HepG2 (cell line): Measurements from ENCODE around the gene IDUA. TPM values are rescaled to one million over a fixed set of nuclear protein-coding genes. Genes with fewer than 3 reads are reported as not detected.

Source experiments
- ATRX ChIP-seq: sonication (generic); formaldehyde crosslinking; IDR thresholded peaks from 2 replicates; pipeline ENCODE4 v1.4.0; 2020; ENCODE audit warnings: missing genetic modification reagents, borderline replicate concordance
- FOSL1 ChIP-seq: sonication (generic); formaldehyde crosslinking; IDR thresholded peaks from 2 replicates; pipeline ENCODE4 v1.9.0; 2021; ENCODE audit warnings: missing genetic modification reagents, borderline replicate concordance
- GABPB1 ChIP-seq: IDR thresholded peaks from 2 replicates; pipeline ENCODE4 v1.6.1; 2016; ENCODE audit warnings: mild to moderate bottlenecking, missing genetic modification reagents, moderate library complexity, missing compliant biosample characterization
- MEIS2 ChIP-seq: sonication (generic); formaldehyde crosslinking; IDR thresholded peaks from 2 replicates; pipeline ENCODE4 v1.9.0; 2021; ENCODE audit warnings: mild to moderate bottlenecking, missing genetic modification reagents
- NFIB ChIP-seq: sonication (generic); formaldehyde crosslinking; IDR thresholded peaks from 2 replicates; pipeline ENCODE4 v1.9.0; 2021; ENCODE audit warnings: missing genetic modification reagents, mild to moderate bottlenecking, borderline replicate concordance
- NPAS2 ChIP-seq: sonication (generic); formaldehyde crosslinking; IDR thresholded peaks from 2 replicates; pipeline ENCODE4 v1.8.0; 2022; ENCODE audit warnings: mild to moderate bottlenecking, missing genetic modification reagents, borderline replicate concordance
- SOX13 ChIP-seq, 3 experiments: fragments of 450-650 bp in 1 of 3; sonication (generic) in 1 of 3; formaldehyde crosslinking in 1 of 3; IDR thresholded peaks in 2 of 3; conservative IDR thresholded peaks in 1 of 3; 2 replicates each; pipeline versions ENCODE4 v1.5.0 to v1.6.1; 2016 to 2020; ENCODE audit warnings: antibody characterized with exemption in 1 of 3, mild to moderate bottlenecking in 1 of 3, missing compliant biosample characterization in 1 of 3, missing genetic modification reagents in 1 of 3, moderate library complexity in 1 of 3
- YY1 ChIP-seq: IDR thresholded peaks from 2 replicates; pipeline ENCODE4 v1.6.1; 2011; ENCODE audit warnings: low read length, low read depth, moderate library complexity, mild to moderate bottlenecking; ENCODE audit not compliant: insufficient read depth, insufficient replicate concordance
- ZNF510 ChIP-seq: sonication (generic); formaldehyde crosslinking; IDR thresholded peaks from 2 replicates; pipeline ENCODE4 v1.4.0; 2020; ENCODE audit warnings: low read depth, mild to moderate bottlenecking, missing genetic modification reagents
- ZNF570 ChIP-seq: sonication (generic); formaldehyde crosslinking; IDR thresholded peaks from 2 replicates; pipeline ENCODE4 v1.4.0; 2020; ENCODE audit warnings: mild to moderate bottlenecking, missing genetic modification reagents, borderline replicate concordance
- ZNF7 ChIP-seq: IDR thresholded peaks from 2 replicates; pipeline ENCODE4 v1.6.1; 2016; ENCODE audit warnings: missing biosample characterization, missing genetic modification reagents
- polyA plus RNA-seq, 8 experiments: library from polyadenylated mRNA; depleted of rRNA in 3 of 8; stranded (reverse) in 7 of 8; unstranded in 1 of 8; fragments of >200 nt; fragmentation: Illumina TruSeq in 4 of 8; extraction: Trizol in 4 of 8; gene quantifications; 2 replicates each; pipeline versions ENCODE4 v1.2.1 to v1.2.3, GENCODE V29; 2011 to 2016; ENCODE audit warnings: low read depth in 4 of 8, missing spikeins in 1 of 8, mixed read lengths in 1 of 8; ENCODE audit not compliant: insufficient read depth in 1 of 8
- total RNA-seq, 5 experiments: library from RNA; depleted of rRNA; stranded (reverse); fragments of >200 nt; fragmentation: Illumina TruSeq; extraction: Trizol; gene quantifications; 2 replicates each; pipeline ENCODE4 v1.2.3, GENCODE V29; 2016; ENCODE audit warnings: low read depth in 1 of 5
- TF ChIP-seq, protein P1 (sequence below): sonication (generic); formaldehyde crosslinking; IDR thresholded peaks from 2 replicates; pipeline ENCODE4 v1.8.1; 2023; ENCODE audit warnings: mild to moderate bottlenecking, missing genetic modification reagents
- TF ChIP-seq, protein P2 (sequence below): sonication (generic); formaldehyde crosslinking; IDR thresholded peaks from 2 replicates; pipeline ENCODE4 v1.5.0; 2020; ENCODE audit warnings: mild to moderate bottlenecking, missing genetic modification reagents, borderline replicate concordance
- TF ChIP-seq, protein P3 (sequence below): sonication (generic); formaldehyde crosslinking; IDR thresholded peaks from 2 replicates; pipeline ENCODE4 v1.8.1; 2023; ENCODE audit warnings: mild to moderate bottlenecking, moderate library complexity, missing genetic modification reagents
- TF ChIP-seq, protein P4 (sequence below): IDR thresholded peaks from 2 replicates; pipeline ENCODE4 v1.6.1; 2018; ENCODE audit warnings: missing genetic modification reagents

Gene IDUA
- total and polyA plus RNA-seq, 2 of the 13 experiments (the other 11 are each of a cell fraction or from before 2014, with no cell fraction given) = 0.77 to 1.0 TPM

DNA sequence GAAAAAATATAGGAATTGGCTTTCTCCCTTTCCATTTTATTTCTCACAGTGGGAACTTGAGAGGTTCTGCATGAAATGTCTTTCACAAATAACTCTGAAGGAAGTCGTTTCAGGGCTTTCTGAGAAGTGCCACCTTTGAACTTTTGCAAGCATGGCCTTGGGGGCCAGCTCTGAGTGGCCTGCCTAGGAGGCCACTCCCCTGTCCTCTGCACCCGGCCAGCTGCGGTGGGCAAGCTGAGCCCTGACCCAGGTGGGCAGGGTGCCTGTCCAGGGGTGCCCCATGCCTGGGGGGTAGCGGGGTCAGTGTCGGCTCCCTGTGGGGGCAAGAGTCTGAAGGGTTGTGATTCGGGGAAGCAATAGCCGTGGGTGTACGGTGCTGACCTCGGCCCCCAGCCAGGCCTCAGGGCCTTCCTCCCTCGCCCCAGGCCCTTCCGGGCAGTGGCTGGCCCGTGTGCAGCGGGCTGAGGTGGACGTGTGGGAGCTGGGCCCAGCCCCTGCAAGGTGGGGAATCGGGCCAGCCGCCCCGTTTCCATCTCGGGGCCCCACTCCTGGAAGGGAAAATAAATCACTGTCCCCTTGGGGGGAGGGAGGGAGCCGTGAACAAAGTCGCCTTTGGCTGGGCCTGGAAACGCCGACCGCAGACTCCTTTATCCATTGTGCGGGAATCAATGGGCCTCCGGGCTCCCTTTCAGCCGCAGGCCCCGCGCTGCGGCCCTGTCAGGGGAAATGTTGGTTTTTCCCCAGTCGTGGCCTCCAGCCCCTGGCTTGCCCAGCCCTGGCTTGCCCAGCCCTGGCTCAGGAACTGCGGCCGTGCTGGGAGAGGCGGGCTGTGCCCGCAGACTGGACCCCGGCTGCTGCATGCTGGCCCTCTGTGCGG lies 27.7 kb downstream of the IDUA start (continued):
- TF ChIP-seq, protein P1, sequence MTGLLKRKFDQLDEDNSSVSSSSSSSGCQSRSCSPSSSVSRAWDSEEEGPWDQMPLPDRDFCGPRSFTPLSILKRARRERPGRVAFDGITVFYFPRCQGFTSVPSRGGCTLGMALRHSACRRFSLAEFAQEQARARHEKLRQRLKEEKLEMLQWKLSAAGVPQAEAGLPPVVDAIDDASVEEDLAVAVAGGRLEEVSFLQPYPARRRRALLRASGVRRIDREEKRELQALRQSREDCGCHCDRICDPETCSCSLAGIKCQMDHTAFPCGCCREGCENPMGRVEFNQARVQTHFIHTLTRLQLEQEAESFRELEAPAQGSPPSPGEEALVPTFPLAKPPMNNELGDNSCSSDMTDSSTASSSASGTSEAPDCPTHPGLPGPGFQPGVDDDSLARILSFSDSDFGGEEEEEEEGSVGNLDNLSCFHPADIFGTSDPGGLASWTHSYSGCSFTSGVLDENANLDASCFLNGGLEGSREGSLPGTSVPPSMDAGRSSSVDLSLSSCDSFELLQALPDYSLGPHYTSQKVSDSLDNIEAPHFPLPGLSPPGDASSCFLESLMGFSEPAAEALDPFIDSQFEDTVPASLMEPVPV (CRISPR knock-in tag) = 0 out of 2 replicates have a peak, but pooled peaks have one; percentile 76
- TF ChIP-seq, protein P2, sequence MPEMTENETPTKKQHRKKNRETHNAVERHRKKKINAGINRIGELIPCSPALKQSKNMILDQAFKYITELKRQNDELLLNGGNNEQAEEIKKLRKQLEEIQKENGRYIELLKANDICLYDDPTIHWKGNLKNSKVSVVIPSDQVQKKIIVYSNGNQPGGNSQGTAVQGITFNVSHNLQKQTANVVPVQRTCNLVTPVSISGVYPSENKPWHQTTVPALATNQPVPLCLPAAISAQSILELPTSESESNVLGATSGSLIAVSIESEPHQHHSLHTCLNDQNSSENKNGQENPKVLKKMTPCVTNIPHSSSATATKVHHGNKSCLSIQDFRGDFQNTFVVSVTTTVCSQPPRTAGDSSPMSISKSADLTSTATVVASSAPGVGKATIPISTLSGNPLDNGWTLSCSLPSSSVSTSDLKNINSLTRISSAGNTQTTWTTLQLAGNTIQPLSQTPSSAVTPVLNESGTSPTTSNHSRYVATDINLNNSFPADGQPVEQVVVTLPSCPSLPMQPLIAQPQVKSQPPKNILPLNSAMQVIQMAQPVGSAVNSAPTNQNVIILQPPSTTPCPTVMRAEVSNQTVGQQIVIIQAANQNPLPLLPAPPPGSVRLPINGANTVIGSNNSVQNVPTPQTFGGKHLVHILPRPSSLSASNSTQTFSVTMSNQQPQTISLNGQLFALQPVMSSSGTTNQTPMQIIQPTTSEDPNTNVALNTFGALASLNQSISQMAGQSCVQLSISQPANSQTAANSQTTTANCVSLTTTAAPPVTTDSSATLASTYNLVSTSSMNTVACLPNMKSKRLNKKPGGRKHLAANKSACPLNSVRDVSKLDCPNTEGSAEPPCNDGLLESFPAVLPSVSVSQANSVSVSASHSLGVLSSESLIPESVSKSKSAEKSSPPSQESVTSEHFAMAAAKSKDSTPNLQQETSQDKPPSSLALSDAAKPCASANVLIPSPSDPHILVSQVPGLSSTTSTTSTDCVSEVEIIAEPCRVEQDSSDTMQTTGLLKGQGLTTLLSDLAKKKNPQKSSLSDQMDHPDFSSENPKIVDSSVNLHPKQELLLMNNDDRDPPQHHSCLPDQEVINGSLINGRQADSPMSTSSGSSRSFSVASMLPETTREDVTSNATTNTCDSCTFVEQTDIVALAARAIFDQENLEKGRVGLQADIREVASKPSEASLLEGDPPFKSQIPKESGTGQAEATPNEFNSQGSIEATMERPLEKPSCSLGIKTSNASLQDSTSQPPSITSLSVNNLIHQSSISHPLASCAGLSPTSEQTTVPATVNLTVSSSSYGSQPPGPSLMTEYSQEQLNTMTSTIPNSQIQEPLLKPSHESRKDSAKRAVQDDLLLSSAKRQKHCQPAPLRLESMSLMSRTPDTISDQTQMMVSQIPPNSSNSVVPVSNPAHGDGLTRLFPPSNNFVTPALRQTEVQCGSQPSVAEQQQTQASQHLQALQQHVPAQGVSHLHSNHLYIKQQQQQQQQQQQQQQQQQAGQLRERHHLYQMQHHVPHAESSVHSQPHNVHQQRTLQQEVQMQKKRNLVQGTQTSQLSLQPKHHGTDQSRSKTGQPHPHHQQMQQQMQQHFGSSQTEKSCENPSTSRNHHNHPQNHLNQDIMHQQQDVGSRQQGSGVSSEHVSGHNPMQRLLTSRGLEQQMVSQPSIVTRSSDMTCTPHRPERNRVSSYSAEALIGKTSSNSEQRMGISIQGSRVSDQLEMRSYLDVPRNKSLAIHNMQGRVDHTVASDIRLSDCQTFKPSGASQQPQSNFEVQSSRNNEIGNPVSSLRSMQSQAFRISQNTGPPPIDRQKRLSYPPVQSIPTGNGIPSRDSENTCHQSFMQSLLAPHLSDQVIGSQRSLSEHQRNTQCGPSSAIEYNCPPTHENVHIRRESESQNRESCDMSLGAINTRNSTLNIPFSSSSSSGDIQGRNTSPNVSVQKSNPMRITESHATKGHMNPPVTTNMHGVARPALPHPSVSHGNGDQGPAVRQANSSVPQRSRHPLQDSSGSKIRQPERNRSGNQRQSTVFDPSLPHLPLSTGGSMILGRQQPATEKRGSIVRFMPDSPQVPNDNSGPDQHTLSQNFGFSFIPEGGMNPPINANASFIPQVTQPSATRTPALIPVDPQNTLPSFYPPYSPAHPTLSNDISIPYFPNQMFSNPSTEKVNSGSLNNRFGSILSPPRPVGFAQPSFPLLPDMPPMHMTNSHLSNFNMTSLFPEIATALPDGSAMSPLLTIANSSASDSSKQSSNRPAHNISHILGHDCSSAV (CRISPR knock-in tag) = no peak
- TF ChIP-seq ZNF570 (CRISPR knock-in tag) = no peak
- no peak for TF ChIP-seq ATRX
- TF ChIP-seq FOSL1 = no peak
- no peak for TF ChIP-seq SOX13 (IDR thresholded peaks at IDR 0.05)
- TF ChIP-seq SOX13 (CRISPR knock-in tag; conservative IDR thresholded peaks at IDR 0.05 in 1 of 2, IDR thresholded peaks at IDR 0.05 in 1 of 2) = 0 out of 4 replicates have a peak, but pooled peaks of 1 of the 2 experiments have one; percentile 6
- no peak for TF ChIP-seq NFIB (CRISPR knock-in tag)
- peak; percentile 70; the same call in 1 of the 2 replicates for TF ChIP-seq GABPB1
- TF ChIP-seq YY1 = no peak
- 0 out of 2 replicates have a peak, but pooled peaks have one; percentile 64 for TF ChIP-seq ZNF510 (CRISPR knock-in tag)
- TF ChIP-seq, protein P3, sequence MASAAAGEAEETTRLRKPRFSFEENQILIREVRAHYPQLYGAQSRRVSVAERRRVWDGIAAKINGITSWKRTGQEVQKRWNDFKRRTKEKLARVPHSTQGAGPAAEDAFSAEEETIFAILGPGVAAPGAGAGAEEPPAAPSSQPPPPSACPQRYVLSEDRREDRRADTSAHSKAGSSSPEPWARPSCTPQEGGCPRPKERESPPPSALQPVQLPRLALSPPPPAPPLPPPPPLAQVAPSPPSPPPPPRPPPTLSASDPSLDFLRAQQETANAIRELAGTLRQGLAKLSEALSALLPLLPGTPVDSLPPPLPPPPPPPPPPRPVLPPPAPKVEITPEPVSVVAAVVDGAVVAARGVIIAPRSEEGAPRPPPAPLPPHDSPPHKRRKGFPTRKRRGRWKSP (CRISPR knock-in tag) = no peak
- TF ChIP-seq ZNF7 (CRISPR knock-in tag) = no peak
- TF ChIP-seq NPAS2 (CRISPR knock-in tag) = no peak
- no peak for TF ChIP-seq MEIS2 (CRISPR knock-in tag)
- TF ChIP-seq, protein P4, sequence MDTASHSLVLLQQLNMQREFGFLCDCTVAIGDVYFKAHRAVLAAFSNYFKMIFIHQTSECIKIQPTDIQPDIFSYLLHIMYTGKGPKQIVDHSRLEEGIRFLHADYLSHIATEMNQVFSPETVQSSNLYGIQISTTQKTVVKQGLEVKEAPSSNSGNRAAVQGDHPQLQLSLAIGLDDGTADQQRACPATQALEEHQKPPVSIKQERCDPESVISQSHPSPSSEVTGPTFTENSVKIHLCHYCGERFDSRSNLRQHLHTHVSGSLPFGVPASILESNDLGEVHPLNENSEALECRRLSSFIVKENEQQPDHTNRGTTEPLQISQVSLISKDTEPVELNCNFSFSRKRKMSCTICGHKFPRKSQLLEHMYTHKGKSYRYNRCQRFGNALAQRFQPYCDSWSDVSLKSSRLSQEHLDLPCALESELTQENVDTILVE (CRISPR knock-in tag) = no peak
